Nephron progenitor cell (in vitro differentiated cells): ENCODE results near the gene CCN6.

Source experiments
- DNase-seq: peaks from one replicate; pipeline ENCODE4 v3.0.0; 2021
- H3K27ac Mint-ChIP-seq: 2 replicates; pipeline ENCODE4 v1.8.0; 2021; ENCODE audit warnings: mild to moderate bottlenecking, moderate library complexity, mixed read lengths
- H3K27me3 Mint-ChIP-seq: 2 replicates; pipeline ENCODE4 v1.8.0; 2021; ENCODE audit warnings: mild to moderate bottlenecking, low read depth, mixed read lengths; ENCODE audit not compliant: poor library complexity
- H3K36me3 Mint-ChIP-seq: 2 replicates; pipeline ENCODE4 v1.8.0; 2021; ENCODE audit warnings: low read depth, mixed read lengths
- H3K4me1 Mint-ChIP-seq: 2 replicates; pipeline ENCODE4 v1.8.0; 2021; ENCODE audit warnings: mixed read lengths
- H3K4me3 Mint-ChIP-seq: 2 replicates; pipeline ENCODE4 v1.8.0; 2021; ENCODE audit warnings: mild to moderate bottlenecking, moderate library complexity, mixed read lengths
- H3K9me3 Mint-ChIP-seq: 2 replicates; pipeline ENCODE4 v1.8.0; 2021; ENCODE audit warnings: mild to moderate bottlenecking, moderate library complexity, mixed read lengths
- CTCF ChIP-seq: fragments of 200-600 bp; sonication (generic); IDR thresholded peaks from 2 replicates; pipeline ENCODE4 v1.5.0; 2021; ENCODE audit warnings: antibody characterized with exemption

CCN6 gene

DNA sequence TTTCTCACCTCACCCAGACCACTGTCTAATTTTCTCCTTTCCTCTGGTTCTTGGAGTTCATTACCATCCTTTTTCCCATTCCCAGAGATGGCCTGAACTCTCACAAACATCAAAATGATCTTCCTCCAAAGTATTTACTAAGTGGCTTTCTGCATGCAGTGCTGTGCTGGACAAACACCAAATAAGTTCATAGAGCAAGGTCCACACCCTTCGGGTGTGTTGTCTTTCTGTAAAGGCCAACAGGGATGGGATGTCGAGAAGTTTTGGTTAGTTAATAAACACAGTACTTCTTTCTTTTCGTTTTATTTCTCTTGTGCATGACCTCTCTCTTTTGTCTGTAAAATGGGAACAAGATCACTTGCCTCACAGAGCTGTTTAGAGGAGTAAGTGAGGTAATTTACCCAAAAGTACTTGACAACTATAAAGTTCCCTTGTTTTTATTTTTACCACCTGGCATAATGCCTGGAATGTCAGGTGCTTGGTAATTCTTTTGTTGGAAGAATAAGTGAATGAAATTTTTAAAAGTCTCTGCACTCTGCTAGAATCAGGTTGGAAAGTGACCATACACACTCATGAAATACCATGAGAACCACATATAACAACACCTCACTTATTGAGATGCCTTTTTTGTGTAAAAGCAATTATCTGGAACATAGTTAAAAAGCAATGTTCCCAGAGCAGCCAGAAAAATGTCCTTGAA, 22.8 kb upstream of the CCN6 start:
- Mint-ChIP-seq H3K27me3 (peaks cover 5% of the 10 kb centered on the region), H3K36me3 (no peaks in the 10 kb centered on the region), H3K9me3 (no peaks in the 10 kb centered on the region), H3K27ac (no peak overlapping the region), H3K4me1 (peaks cover 60% of the 10 kb centered on the region), H3K4me3 (no peak overlapping the region)
- no peak for TF ChIP-seq CTCF
- DNase-seq: no peak

GRCh38 chr6:112031960-112032359, 21.9 kb upstream of the CCN6 start:
- H3K9me3 Mint-ChIP-seq: no peaks in the 10 kb centered on the region
- DNase-seq: no peak
- peaks cover 5% of the 10 kb centered on the region for H3K27me3 Mint-ChIP-seq

GRCh38 chr6:112032728-112033127, 21.2 kb upstream of the CCN6 start:
- DNase-seq: no peak
- Mint-ChIP-seq H3K27ac (no peak overlapping the region), H3K4me1 (peaks cover 47% of the 10 kb centered on the region), H3K9me3 (no peaks in the 10 kb centered on the region), H3K4me3 (no peak overlapping the region), H3K36me3 (no peaks in the 10 kb centered on the region), H3K27me3 (peaks cover 5% of the 10 kb centered on the region)
- TF ChIP-seq CTCF: no peak

More at GRCh38 chr6:112031960-112032359, 21.9 kb upstream of the CCN6 start:
- no peak overlapping the region for H3K27ac Mint-ChIP-seq
- peaks cover 51% of the 10 kb centered on the region for H3K4me1 Mint-ChIP-seq
- no peak for TF ChIP-seq CTCF
- H3K4me3 Mint-ChIP-seq: no peak overlapping the region
- H3K36me3 Mint-ChIP-seq: no peaks in the 10 kb centered on the region

DNA sequence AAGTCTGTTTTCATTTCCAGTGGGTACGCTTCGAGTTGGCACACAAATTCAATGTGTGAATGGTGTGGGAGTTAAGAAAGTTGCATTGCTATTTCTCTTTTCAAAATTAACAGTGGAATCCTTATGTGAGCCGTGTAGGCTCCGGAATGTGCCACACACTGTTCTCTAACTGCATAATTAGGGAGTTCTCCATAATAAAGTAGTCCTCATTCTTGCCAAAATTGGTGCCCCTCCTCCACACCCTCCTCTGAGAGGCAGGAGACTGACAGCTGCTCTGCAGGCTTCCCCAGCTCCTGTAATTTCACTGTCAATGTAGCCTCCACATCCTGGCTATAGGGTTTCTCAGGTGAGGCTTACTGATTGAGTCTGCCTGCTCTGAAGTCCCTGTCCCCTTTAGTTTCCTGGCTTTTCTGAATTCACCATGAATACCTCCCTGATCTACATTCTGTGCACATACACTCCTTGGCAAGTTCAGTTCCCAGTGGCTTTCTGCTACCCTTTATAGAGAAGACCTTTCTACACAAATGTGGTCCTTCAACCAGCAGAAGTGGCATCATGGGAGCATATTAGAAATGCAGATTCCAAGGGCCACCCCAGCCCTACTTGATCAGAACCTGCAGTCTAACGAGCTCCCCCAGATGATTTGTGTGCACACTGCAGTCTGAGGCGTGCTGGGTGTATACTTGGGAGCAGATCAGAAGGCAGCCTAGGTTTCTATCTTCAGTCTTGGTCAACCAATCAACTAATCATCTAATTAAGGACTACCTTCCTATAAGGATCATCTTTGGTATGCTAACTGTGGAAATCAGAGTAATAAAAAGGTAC, 19.9 kb upstream of the CCN6 start:
- Mint-ChIP-seq H3K4me3 (no peak overlapping the region), H3K4me1 (peaks cover 42% of the 10 kb centered on the region), H3K27ac (no peak overlapping the region), H3K27me3 (peaks cover 5% of the 10 kb centered on the region), H3K9me3 (no peaks in the 10 kb centered on the region), H3K36me3 (no peaks in the 10 kb centered on the region)
- no peak for DNase-seq
- TF ChIP-seq CTCF: no peak

DNA sequence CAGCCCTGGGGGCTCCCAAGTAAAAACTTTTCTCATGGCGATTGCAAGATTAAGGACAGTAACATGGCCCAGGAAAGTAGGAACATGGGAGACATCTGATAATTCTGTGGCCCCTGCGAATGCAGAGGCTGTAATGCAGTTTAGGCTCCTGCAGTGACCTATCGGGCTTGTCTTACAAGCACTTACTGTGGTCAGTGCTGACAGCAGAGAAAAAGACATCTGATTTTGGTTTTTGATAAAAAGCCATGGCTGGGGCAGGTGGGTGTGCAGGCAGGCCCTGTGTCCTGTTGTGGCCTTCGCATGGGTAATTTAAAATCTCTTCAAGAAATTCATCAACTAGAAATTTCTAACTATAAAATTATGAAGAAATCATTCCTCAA, 19.3 kb upstream of the CCN6 start:
- Mint-ChIP-seq H3K27me3 (peaks cover 5% of the 10 kb centered on the region), H3K9me3 (no peaks in the 10 kb centered on the region), H3K4me1 (peaks cover 41% of the 10 kb centered on the region), H3K4me3 (no peak overlapping the region), H3K27ac (no peak overlapping the region), H3K36me3 (no peaks in the 10 kb centered on the region)
- no peak for TF ChIP-seq CTCF
- DNase-seq: no peak
